CD8-positive, alpha-beta memory T cell (primary cell): ENCODE data around the gene CDH23. TPM values are rescaled to one million over a fixed set of nuclear protein-coding genes. Genes with fewer than 3 reads are reported as not detected.

Experiments used
- CTCF ChIA-PET: fragments of 350-600 bp; sonication (Branson Sonifier 250); formaldehyde crosslinking; loops from one replicate; lab custom pipeline; 2021; ENCODE audit warnings: antibody characterized with exemption; lab: Charles Lee
- POLR2A ChIA-PET: fragments of 350-600 bp; sonication (Branson Sonifier 250); formaldehyde crosslinking; loops from one replicate; lab custom pipeline; 2021; ENCODE audit warnings: antibody characterized with exemption; lab: Charles Lee
- DNase-seq, 5 donors: peaks; one replicate each; pipeline versions ENCODE4 v3.0.0 to v3.0.0-alpha.2; 2020 to 2022; ENCODE audit warnings: mixed read lengths in 1 of 5
- H3K27ac ChIP-seq: one replicate; pipeline ENCODE4 v1.7.0; 2013; ENCODE audit warnings: low read depth, mild to moderate bottlenecking, low read length, moderate library complexity
- H3K27me3 ChIP-seq: 2 replicates; pipeline ENCODE4 v1.7.0; 2013; ENCODE audit warnings: low read length, mild to moderate bottlenecking; ENCODE audit not compliant: insufficient read depth, poor library complexity, severe bottlenecking
- H3K36me3 ChIP-seq: 2 replicates; pipeline ENCODE4 v1.7.0; 2013; ENCODE audit warnings: mild to moderate bottlenecking, low read length, moderate library complexity; ENCODE audit not compliant: insufficient read depth
- H3K4me1 ChIP-seq: 2 replicates; pipeline ENCODE4 v1.7.0; 2013; ENCODE audit warnings: mild to moderate bottlenecking, low read length, moderate library complexity; ENCODE audit not compliant: insufficient read depth
- H3K4me3 ChIP-seq: 2 replicates; pipeline ENCODE4 v1.7.0; 2013; ENCODE audit warnings: mild to moderate bottlenecking, low read length
- H3K9me3 ChIP-seq: 2 replicates; pipeline ENCODE4 v1.7.0; 2013; ENCODE audit warnings: mild to moderate bottlenecking, low read length
- H3K27ac Mint-ChIP-seq, 8 donors: one replicate each; pipeline ENCODE4 v1.8.0; 2020 to 2021; ENCODE audit warnings: mixed read lengths in 8 of 8, mild to moderate bottlenecking in 6 of 8, inconsistent platforms in 3 of 8, moderate library complexity in 3 of 8
- H3K27me3 Mint-ChIP-seq, 2 donors: one replicate each; pipeline ENCODE4 v1.8.0; 2020 to 2021; ENCODE audit warnings: mixed read lengths in 2 of 2, mild to moderate bottlenecking in 1 of 2, moderate library complexity in 1 of 2
- H3K36me3 Mint-ChIP-seq, 3 donors: one replicate each; pipeline ENCODE4 v1.8.0; 2020 to 2021; ENCODE audit warnings: mixed read lengths in 3 of 3, inconsistent platforms in 1 of 3, mild to moderate bottlenecking in 1 of 3
- H3K4me1 Mint-ChIP-seq, 3 donors: one replicate each; pipeline ENCODE4 v1.8.0; 2020 to 2021; ENCODE audit warnings: mixed read lengths in 3 of 3, inconsistent platforms in 1 of 3, mild to moderate bottlenecking in 1 of 3
- H3K4me3 Mint-ChIP-seq, 7 donors: one replicate each; pipeline ENCODE4 v1.8.0; 2020 to 2021; ENCODE audit warnings: mixed read lengths in 7 of 7, mild to moderate bottlenecking in 6 of 7, moderate library complexity in 4 of 7, inconsistent platforms in 2 of 7
- H3K9me3 Mint-ChIP-seq, 5 donors: one replicate each; pipeline ENCODE4 v1.8.0; 2020 to 2022; ENCODE audit warnings: mixed read lengths in 5 of 5, mild to moderate bottlenecking in 3 of 5, moderate library complexity in 2 of 5, inconsistent platforms in 1 of 5
- polyA plus RNA-seq: library from polyadenylated mRNA; unstranded; fragments of 300-500 nt; fragmentation: Illumina TruSeq; gene quantifications from one replicate; pipeline ENCODE4 v1.2.3, GENCODE V29; 2021
- total RNA-seq, 2 experiments: library from RNA; stranded (reverse); gene quantifications; one replicate each; pipeline ENCODE4 v1.2.3, GENCODE V29; 2021

The CDH23 gene
- total and polyA plus RNA-seq, 3 experiments from 2014 or later: 0.74 to 2.0 (median 0.78) TPM

DNA sequence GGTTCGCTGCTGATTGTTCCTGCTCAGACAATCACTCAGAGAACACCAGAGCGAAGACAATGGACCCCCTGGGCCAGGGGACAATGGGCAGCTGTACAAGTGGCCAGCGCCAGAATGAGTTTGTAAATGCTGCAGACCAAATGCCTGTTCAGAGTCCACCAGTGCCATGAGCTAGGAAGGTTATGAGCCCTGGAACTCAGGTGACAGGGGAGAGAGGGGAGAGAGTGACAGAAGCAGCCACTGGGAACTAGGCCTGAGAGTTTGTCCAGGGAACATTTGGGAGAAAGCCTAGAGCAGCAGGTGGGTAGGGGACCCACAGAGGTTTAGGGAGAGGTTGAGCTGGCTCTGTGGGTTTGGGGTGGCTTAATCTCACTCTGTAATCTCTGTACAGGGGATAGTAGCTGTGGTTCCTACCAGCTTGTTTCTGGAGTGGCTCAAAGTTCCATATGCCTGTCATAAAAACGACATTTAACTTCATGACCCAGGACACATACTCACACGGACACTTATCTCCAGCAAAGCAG lies 262.5 kb downstream of the CDH23 start:
- H3K4me3 Mint-ChIP-seq: no peak overlapping the region
- H3K36me3 ChIP-seq: no peaks in the 10 kb centered on the region
- ChIA-PET CTCF (interaction anchor here (0.9 to 1.3 kb wide), 3 partner anchors 14 to 114 kb away, joined by 3 read pairs; partner anchors contain the start of gene VSIR), POLR2A (no interaction called here)
- no peaks in the 10 kb centered on the region for H3K4me1 ChIP-seq
- no peak for DNase-seq
- no peaks in the 10 kb centered on the region for H3K4me1 Mint-ChIP-seq
- no peaks in the 10 kb centered on the region for H3K36me3 Mint-ChIP-seq
- peaks cover 0 to 8% of the 10 kb centered on the region in 2 donors for H3K27me3 Mint-ChIP-seq
- H3K27ac ChIP-seq: no peak overlapping the region
- no peaks in the 10 kb centered on the region for H3K9me3 ChIP-seq
- H3K4me3 ChIP-seq: no peak overlapping the region
- peak overlapping the region in 2 of 8 donors; percentile 61 to 71 for H3K27ac Mint-ChIP-seq
- H3K9me3 Mint-ChIP-seq: no peaks in the 10 kb centered on the region
- no peaks in the 10 kb centered on the region for H3K27me3 ChIP-seq

DNA sequence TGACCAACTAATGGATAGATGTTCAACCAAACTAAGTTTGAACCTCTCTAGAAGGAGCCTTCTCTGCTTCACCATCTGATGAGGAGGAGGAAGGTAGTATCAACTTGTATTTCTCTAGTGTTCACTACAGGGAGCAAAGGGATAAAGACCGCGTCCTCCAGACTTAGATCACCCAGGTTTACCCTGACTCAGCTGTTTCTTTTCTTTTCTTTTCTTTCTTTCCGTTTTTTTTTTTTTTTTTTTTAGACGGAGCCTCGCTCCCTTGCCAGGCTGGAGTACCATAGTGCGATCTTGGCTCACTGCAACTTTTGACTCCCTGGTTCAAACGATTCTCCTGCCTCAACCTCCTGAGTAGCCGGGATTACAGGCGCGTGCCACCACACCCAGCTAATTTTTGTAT lies 263.0 kb downstream of the CDH23 start:
- CTCF ChIA-PET: interaction anchor here (0.9 to 1.3 kb wide), 2 partner anchors 48 to 114 kb away, joined by 3 read pairs; partner anchors contain the start of gene VSIR
- no peak overlapping the region for H3K4me3 Mint-ChIP-seq

DNA sequence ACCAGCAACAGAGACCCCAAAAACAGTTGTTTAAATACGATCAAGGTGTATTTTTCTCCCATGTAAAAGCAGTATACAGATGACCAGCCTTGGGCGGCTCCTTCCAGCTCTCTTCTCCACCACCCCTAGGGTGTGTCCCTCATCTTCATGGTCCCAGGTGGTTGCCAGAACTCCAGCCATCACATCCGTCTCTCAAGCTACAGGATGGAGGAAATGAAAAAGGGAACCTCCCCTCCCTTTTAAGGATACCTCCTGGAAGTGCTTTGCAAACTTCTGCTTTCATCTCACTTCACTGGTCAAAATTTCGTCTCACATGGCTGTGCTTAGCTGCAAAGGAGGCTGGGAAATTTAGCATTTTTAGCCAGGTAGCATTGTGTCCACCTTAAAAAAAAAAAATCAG lies 263.6 kb downstream of the CDH23 start:
- Mint-ChIP-seq H3K27ac (peak overlapping the region in 1 of 8 donors; percentile 39), H3K27me3 (peaks cover 0 to 8% of the 10 kb centered on the region in 2 donors), H3K4me3 (no peak overlapping the region), H3K9me3 (no peaks in the 10 kb centered on the region), H3K4me1 (no peaks in the 10 kb centered on the region), H3K36me3 (no peaks in the 10 kb centered on the region)
- no peaks in the 10 kb centered on the region for H3K36me3 ChIP-seq
- no peaks in the 10 kb centered on the region for H3K27me3 ChIP-seq
- DNase-seq: no peak
- no peaks in the 10 kb centered on the region for H3K9me3 ChIP-seq
- H3K4me3 ChIP-seq: no peak overlapping the region
- ChIA-PET CTCF (interaction anchor here (1.1 kb wide), 1 partner anchor 48 kb away, joined by 3 read pairs; no protein-coding TSS in a partner anchor), POLR2A (interaction anchor here (0.7 kb wide), 1 partner anchor 401 kb away, joined by 8 read pairs; no protein-coding TSS in a partner anchor)
- no peaks in the 10 kb centered on the region for H3K4me1 ChIP-seq
- H3K27ac ChIP-seq: no peak overlapping the region

More for the DNA sequence above, 263.0 kb downstream of the CDH23 start:
- Histone ChIP-seq H3K27me3 (no peaks in the 10 kb centered on the region), H3K4me1 (no peaks in the 10 kb centered on the region), H3K4me3 (no peak overlapping the region), H3K9me3 (no peaks in the 10 kb centered on the region), H3K27ac (no peak overlapping the region), H3K36me3 (no peaks in the 10 kb centered on the region)
- Mint-ChIP-seq H3K27me3 (peaks cover 0 to 8% of the 10 kb centered on the region in 2 donors), H3K9me3 (no peaks in the 10 kb centered on the region), H3K27ac (no peak overlapping the region), H3K36me3 (no peaks in the 10 kb centered on the region), H3K4me1 (no peaks in the 10 kb centered on the region)
- no peak for DNase-seq
- POLR2A ChIA-PET: interaction anchor here (0.7 kb wide), 1 partner anchor 400 kb away, joined by 8 read pairs; no protein-coding TSS in a partner anchor

DNA sequence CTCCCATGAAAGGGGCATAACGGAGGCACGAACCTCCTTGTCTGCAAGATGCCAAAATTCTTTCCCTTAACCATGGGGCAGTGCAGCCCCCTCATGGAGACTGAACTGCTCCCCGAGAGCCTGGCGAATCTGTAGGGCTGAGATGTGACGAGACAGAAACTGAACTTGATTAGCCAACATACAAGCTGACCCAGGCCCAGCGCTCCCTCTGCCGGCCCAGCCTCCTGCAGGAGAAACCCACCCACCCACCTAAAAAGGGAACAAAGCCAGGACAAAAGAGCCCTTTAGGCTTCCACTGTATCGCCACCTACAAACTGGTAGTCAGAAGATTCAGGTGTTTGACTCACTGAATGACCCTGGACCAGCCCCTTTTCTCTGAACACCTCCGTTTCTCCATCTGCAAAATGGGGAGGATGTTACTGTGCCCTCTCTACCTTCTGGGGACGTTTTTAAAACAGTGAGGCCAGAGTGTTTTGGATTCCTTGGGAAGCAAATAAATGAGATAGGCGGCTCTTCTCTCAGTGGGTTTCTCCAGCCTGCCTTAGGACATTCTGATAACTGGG lies 264.4 kb downstream of the CDH23 start:
- DNase-seq: no peak
- ChIA-PET CTCF (interaction anchor here (1.1 kb wide), 1 partner anchor 47 kb away, joined by 3 read pairs; no protein-coding TSS in a partner anchor), POLR2A (no interaction called here)
- H3K9me3 Mint-ChIP-seq: no peaks in the 10 kb centered on the region
- Histone ChIP-seq H3K36me3 (no peaks in the 10 kb centered on the region), H3K4me3 (no peak overlapping the region), H3K27me3 (no peaks in the 10 kb centered on the region), H3K9me3 (no peaks in the 10 kb centered on the region), H3K27ac (no peak overlapping the region), H3K4me1 (no peaks in the 10 kb centered on the region)
- no peak overlapping the region for H3K27ac Mint-ChIP-seq
- H3K4me1 Mint-ChIP-seq: no peaks in the 10 kb centered on the region
- H3K4me3 Mint-ChIP-seq: no peak overlapping the region
- H3K27me3 Mint-ChIP-seq: peaks cover 0 to 8% of the 10 kb centered on the region in 2 donors
- no peaks in the 10 kb centered on the region for H3K36me3 Mint-ChIP-seq

DNA sequence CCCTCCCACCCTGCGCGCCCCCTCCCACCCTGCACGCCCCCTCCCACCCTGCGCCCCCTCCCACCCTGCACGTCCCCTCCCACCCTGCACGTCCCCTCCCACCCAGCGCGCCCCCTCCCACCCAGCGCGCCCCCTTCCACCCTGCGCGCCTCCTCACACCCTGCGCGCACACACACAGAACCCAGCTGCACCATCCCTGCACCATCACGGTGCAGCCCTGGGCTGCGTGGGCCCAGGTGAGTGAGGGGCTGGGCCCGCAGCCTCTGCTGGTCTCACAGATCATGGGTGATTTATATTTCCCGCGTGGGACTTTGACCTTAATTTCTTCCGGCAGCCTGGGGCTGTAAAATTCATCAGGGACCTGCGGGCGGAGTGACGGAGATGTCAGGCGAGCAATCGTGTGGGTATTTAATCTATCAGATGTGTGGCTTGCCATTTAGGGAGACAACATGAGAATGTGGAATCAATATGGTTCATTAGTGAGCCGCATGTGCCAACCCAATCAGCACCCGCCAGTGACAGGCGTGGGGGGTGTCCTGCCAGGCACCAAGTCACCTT lies 265.1 kb downstream of the CDH23 start:
- Mint-ChIP-seq H3K27ac (peak overlapping the region in 1 of 8 donors; percentile 16), H3K4me1 (peaks cover 0 to 2% (median 0%) of the 10 kb centered on the region in 3 donors), H3K9me3 (no peaks in the 10 kb centered on the region), H3K4me3 (no peak overlapping the region), H3K36me3 (no peaks in the 10 kb centered on the region), H3K27me3 (peaks cover 0 to 8% of the 10 kb centered on the region in 2 donors)
- POLR2A ChIA-PET: no interaction called here
- no peaks in the 10 kb centered on the region for H3K36me3 ChIP-seq
- H3K4me1 ChIP-seq: peaks cover under 1% of the 10 kb centered on the region
- H3K9me3 ChIP-seq: no peaks in the 10 kb centered on the region
- no peak overlapping the region for H3K27ac ChIP-seq
- DNase-seq: no peak
- H3K4me3 ChIP-seq: no peak overlapping the region
- CTCF ChIA-PET: no interaction called here
- no peaks in the 10 kb centered on the region for H3K27me3 ChIP-seq

DNA sequence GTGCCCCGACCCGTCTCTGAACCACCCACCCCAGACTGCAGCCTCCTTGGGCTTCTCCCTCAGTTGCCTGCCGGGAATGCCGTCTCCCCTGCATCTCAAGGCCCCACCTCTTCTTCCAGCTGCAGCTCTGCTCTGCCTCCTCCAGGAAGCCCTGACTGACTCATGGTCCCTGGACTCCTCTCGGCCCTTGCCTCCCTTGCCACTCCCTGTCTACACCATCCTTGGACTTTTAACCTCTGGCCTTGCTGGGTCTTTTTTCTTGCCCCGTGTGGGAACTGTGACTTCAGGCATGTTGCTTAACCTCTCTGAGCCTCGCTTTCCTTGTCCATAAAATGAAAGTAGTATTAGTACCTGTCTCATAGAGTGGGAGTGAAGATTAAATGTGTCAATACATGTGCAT lies 266.6 kb downstream of the CDH23 start:
- Histone ChIP-seq H3K4me1 (peaks cover 11% of the 10 kb centered on the region), H3K27ac (no peak overlapping the region), H3K36me3 (no peaks in the 10 kb centered on the region), H3K9me3 (no peaks in the 10 kb centered on the region), H3K27me3 (no peaks in the 10 kb centered on the region), H3K4me3 (no peak overlapping the region)
- POLR2A ChIA-PET: no interaction called here
- H3K4me1 Mint-ChIP-seq: peaks cover 5 to 12% (median 8%) of the 10 kb centered on the region in 3 donors
- H3K9me3 Mint-ChIP-seq: no peaks in the 10 kb centered on the region
- DNase-seq: no peak
- peaks cover 0 to 8% of the 10 kb centered on the region in 2 donors for H3K27me3 Mint-ChIP-seq
- no peak overlapping the region for H3K4me3 Mint-ChIP-seq
- H3K27ac Mint-ChIP-seq: no peak overlapping the region
- no peaks in the 10 kb centered on the region for H3K36me3 Mint-ChIP-seq
- CTCF ChIA-PET: interaction anchor here (0.9 to 1.4 kb wide), 3 partner anchors 31 to 163 kb away, joined by 3 to 4 read pairs (median 3); no protein-coding TSS in a partner anchor

DNA sequence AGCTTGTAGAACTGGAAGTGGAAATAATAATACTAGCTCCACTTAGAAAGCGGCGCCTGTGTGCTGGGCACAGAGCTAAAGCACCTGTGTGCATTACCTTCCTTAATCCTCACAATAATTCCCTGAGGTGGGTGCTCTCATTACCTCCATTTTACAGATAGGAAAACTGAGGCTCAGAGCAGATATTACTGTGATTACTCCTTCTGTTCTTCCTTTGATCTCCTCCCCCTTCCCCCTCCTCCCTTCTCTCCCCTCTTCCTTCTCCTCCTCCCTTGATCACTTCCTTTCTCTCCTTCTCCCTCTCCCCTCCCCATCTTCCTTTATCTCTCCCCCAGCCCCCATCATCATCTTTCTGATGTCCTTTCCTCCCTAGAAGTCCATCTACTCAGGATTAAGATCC lies 267.9 kb downstream of the CDH23 start:
- POLR2A ChIA-PET: no interaction called here
- H3K27ac ChIP-seq: no peak overlapping the region
- H3K9me3 Mint-ChIP-seq: no peaks in the 10 kb centered on the region
- H3K27me3 Mint-ChIP-seq: peaks cover 0 to 8% of the 10 kb centered on the region in 2 donors
- H3K36me3 Mint-ChIP-seq: no peaks in the 10 kb centered on the region
- no peaks in the 10 kb centered on the region for H3K36me3 ChIP-seq
- H3K4me3 ChIP-seq: no peak overlapping the region
- no peak overlapping the region for H3K4me3 Mint-ChIP-seq
- no peaks in the 10 kb centered on the region for H3K9me3 ChIP-seq
- no peak overlapping the region for H3K27ac Mint-ChIP-seq
- DNase-seq: no peak
- H3K4me1 ChIP-seq: peaks cover 11% of the 10 kb centered on the region
- peaks cover 5 to 12% (median 8%) of the 10 kb centered on the region in 3 donors for H3K4me1 Mint-ChIP-seq
- no peaks in the 10 kb centered on the region for H3K27me3 ChIP-seq
- CTCF ChIA-PET: interaction anchor here (0.6 to 1.9 kb wide), 10 partner anchors 9 to 146 kb away, joined by 3 to 21 read pairs (median 4); partner anchors contain the start of gene VSIR

DNA sequence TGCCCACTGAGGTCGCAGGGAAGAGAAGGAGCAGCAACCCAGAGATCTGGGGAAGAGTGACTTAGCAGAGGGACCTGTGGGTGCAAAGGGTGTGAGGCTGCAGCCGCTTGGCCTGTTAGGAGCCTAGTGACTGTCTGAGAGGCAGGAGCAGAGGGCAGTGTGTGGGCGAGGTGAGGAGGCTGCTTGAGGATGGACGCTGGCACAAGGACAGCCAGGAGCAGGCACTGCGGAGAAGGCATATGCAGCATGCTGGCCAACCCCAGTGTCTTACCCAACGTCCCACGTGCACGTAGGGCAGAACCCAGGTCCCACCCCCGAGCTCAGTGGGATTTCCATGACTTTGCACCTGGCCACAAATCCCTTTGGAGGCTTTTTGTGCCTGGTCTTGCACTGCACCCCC lies 268.7 kb downstream of the CDH23 start:
- H3K4me3 ChIP-seq: no peak overlapping the region
- Mint-ChIP-seq H3K4me1 (peaks cover 5 to 12% (median 8%) of the 10 kb centered on the region in 3 donors), H3K27me3 (peaks cover 0 to 8% of the 10 kb centered on the region in 2 donors), H3K9me3 (no peaks in the 10 kb centered on the region), H3K36me3 (no peaks in the 10 kb centered on the region), H3K27ac (no peak overlapping the region), H3K4me3 (no peak overlapping the region)
- no peaks in the 10 kb centered on the region for H3K9me3 ChIP-seq
- peaks cover 11% of the 10 kb centered on the region for H3K4me1 ChIP-seq
- ChIA-PET POLR2A (no interaction called here), CTCF (interaction anchor here (0.7 to 1.9 kb wide), 7 partner anchors 18 to 146 kb away, joined by 3 to 21 read pairs (median 5); partner anchors contain the start of gene VSIR)
- DNase-seq: no peak
- H3K27me3 ChIP-seq: no peaks in the 10 kb centered on the region
- H3K27ac ChIP-seq: no peak overlapping the region
- no peaks in the 10 kb centered on the region for H3K36me3 ChIP-seq
